VCaP (cell line): ENCODE results near the gene ITPRIPL2.

Experiments used
- H3K27ac ChIP-seq: fragments of 450-650 bp; 2 replicates; pipeline ENCODE4 v1.5.1; 2017
- TF ChIP-seq, protein P1 (sequence below): fragments of 450-650 bp; conservative IDR thresholded peaks from 2 replicates; pipeline ENCODE4 v1.5.1; 2017; ENCODE audit warnings: mild to moderate bottlenecking, moderate library complexity

Gene ITPRIPL2

DNA sequence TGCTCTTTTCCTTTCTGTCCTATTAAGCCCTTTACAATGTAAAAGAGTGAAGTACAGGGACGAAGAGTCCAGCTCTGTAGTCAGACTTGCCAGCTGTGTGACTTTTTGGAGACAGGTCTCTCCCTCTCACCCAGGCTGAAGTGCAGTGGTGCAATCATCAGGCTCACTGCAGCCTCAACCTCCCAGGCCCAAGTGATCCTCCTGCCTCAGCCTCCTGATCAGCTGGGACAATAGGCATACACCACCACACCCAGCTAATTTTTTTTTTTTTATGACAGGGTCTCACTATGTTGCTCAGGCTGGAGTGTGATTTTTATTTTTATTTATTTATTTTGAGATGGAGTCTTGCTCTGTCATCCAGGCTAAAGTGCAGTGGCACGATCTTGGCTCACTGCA, 7.1 kb upstream of the ITPRIPL2 start:
- H3K27ac ChIP-seq: no peak overlapping the region

DNA sequence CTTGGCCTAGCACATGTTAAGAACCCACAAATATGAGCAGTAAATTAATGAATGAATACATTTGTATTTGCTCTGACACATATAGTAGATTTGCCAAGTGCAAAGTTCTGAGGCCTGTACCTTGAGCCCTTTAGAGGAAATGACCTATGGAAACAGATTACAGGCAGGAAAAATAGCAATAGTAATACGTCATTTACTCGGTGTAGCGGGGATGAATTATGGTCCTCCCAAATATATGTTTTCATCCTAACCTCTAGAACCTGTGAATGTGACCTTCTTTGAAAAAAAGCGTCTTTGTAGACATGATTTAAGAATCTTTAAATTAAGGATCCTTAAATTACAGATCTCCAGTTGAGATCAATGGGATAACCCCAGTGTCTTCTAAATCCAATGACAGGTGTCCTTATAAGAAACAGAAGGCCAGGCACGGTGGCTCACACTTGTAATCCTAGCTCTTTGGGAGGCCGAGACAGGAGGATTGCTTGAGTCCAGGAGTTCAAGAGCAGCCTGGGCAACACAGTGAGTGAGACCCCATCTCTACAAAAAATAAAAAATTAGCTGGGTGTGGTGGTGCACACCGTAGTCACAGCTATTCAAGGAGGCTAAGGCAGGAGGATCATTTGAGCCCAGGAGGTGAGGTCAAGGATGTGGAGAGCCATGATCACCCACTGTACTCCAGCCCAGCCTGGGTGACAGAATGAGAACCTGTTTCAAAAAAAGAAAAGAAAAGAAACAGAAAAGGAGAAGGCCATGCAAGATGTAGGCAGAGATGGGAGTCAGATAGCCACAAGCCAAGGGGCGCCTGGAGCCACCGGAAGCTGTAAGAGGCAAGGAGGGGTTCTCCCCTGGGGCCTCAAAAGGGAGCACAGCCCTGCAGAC, 5.1 kb upstream of the ITPRIPL2 start:
- TF ChIP-seq, protein P1, sequence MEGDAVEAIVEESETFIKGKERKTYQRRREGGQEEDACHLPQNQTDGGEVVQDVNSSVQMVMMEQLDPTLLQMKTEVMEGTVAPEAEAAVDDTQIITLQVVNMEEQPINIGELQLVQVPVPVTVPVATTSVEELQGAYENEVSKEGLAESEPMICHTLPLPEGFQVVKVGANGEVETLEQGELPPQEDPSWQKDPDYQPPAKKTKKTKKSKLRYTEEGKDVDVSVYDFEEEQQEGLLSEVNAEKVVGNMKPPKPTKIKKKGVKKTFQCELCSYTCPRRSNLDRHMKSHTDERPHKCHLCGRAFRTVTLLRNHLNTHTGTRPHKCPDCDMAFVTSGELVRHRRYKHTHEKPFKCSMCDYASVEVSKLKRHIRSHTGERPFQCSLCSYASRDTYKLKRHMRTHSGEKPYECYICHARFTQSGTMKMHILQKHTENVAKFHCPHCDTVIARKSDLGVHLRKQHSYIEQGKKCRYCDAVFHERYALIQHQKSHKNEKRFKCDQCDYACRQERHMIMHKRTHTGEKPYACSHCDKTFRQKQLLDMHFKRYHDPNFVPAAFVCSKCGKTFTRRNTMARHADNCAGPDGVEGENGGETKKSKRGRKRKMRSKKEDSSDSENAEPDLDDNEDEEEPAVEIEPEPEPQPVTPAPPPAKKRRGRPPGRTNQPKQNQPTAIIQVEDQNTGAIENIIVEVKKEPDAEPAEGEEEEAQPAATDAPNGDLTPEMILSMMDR: no peak
- no peak overlapping the region for H3K27ac ChIP-seq

More for the DNA sequence above, 7.1 kb upstream of the ITPRIPL2 start:
- TF ChIP-seq, protein P1: no peak

DNA sequence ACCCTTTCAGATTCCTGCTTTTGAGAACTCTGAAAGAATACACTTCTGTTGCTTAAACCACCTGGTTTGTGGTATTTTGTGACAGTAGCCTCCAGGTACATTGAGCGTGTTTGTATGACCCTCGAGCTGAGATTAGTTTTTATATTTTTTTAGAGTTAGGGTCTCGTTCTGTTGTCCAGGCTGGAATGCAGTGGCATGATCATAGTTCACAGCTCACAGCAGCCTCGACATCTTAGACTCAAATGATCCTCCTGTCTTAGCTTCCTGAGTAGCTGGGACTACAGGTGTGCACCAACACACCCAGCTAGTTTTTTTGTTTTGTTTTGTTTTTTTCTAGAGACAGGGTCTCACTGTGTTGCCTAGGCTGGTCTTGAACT, 4.5 kb upstream of the ITPRIPL2 start:
- H3K27ac ChIP-seq: no peak overlapping the region
- TF ChIP-seq, protein P1: no peak

DNA sequence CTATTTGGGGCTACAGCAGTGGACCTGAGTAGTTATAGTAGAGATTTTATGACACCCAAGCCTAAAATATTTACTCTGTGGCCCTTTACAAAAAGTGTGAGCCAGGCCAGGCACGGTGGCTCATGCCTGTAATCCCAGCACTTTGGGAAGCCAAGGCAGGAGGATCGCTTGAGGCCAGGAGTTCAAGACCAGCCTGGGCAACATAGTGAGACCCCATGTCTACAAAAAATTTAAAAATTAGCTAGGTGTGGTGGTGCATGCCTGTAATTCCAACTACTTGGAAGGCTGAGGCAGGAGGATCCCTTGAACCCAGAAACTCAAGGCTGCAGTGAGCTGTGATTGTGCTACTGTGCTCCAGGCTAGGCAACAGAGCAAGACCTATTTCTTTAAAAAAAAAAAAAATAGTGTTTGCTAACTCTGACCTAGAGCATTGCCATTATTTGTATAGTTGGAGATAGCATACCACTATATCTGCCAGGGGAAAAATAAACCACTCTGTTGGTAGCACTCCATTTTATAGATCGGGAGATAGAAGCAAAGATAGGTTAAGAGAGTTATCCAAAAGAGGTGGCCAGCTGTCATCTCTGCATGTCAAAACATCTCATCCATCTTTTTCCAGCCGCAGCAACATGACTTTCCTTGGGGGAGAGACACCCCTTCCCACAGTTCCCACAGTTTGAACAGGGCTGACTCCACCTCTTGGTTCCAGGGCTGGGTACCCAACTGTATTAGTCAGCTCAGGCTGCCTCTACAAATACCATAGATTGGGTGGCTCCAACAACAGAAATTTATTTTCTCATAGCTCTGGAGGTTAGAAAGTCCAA, 3.0 kb upstream of the ITPRIPL2 start:
- peak overlapping the region; percentile 47 for H3K27ac ChIP-seq
- TF ChIP-seq, protein P1: no peak

DNA sequence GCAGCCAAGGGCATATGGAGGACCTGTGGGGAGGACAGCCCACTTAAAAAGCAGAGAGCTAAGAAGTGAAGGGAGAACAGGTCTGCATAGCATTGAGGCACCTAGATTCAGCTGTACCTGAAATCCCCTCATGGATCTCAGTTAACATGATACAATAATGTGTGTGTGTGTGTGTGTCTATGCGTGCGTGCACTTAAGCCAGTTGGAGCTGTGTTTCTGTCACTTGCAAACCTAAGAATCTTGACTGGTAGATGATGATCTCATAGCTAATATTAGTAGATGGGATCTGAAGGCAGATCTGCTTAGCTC, 1.7 kb upstream of the ITPRIPL2 start:
- H3K27ac ChIP-seq: peak overlapping the region; percentile 81; the same call in 1 of the 2 replicates
- TF ChIP-seq, protein P1: no peak

DNA sequence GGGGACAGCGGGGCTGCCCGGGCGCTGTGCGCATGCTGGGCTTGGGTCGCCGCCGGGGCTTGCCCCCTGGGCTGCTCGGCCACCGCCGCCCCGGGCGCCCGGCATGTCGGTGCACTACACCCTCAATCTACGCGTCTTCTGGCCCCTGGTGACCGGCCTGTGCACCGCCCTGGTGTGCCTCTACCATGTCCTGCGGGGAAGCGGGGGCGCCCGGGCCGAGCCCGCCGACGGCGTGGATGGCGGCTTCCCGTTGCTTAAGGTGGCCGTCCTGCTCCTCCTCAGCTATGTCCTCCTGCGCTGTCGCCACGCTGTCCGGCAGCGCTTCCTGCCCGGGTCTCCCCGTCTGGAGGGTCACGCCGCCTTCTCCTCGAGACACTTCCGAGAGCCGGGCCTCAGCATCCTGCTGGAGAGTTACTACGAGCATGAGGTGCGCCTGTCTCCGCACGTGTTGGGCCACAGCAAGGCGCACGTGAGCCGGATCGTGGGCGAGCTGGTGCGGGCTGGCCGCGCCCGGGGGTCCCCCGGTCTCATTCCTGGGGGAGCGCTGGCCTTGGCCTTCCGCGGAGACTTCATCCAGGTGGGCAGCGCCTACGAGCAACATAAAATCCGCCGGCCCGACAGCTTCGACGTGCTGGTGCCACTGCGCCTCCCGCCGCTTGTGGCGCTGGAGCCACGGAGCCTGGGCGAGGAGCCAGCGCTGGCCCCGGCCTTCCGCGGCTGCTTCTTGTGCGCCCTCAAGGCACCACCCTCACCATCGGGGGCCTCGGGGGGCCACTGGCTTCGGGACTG, 789 bp downstream of the ITPRIPL2 start:
- H3K27ac ChIP-seq: peak overlapping the region; percentile 81
- TF ChIP-seq, protein P1: no peak
